ENCODE data around the gene RREB1.

- TF ChIP-seq POLR2A (IDR thresholded peaks at IDR 0.05) = no peak
- TF ChIP-seq, protein P1, sequence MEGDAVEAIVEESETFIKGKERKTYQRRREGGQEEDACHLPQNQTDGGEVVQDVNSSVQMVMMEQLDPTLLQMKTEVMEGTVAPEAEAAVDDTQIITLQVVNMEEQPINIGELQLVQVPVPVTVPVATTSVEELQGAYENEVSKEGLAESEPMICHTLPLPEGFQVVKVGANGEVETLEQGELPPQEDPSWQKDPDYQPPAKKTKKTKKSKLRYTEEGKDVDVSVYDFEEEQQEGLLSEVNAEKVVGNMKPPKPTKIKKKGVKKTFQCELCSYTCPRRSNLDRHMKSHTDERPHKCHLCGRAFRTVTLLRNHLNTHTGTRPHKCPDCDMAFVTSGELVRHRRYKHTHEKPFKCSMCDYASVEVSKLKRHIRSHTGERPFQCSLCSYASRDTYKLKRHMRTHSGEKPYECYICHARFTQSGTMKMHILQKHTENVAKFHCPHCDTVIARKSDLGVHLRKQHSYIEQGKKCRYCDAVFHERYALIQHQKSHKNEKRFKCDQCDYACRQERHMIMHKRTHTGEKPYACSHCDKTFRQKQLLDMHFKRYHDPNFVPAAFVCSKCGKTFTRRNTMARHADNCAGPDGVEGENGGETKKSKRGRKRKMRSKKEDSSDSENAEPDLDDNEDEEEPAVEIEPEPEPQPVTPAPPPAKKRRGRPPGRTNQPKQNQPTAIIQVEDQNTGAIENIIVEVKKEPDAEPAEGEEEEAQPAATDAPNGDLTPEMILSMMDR (IDR thresholded peaks at IDR 0.05) = no peak
- no peak for TF ChIP-seq EP300 (IDR thresholded peaks at IDR 0.05)
Measured at GRCh38 chr6:7087066-7087465, 20.7 kb upstream of the RREB1 start.
